MM.1S (cell line): ENCODE results near the gene SYNE3.

Experiments
- DNase-seq: peaks from one replicate; pipeline ENCODE4 v3.0.0-alpha.2; 2015
- H2AFZ ChIP-seq: fragments of 300-600 bp; sonication (generic); 2 replicates; pipeline ENCODE4 v1.6.0; 2016; ENCODE audit warnings: antibody characterized with exemption, low read length
- H3F3A ChIP-seq: fragments of 300-600 bp; sonication (generic); 2 replicates; pipeline ENCODE4 v1.6.1; 2016; ENCODE audit warnings: mild to moderate bottlenecking, antibody characterized with exemption, low read length, moderate library complexity, mixed read lengths; ENCODE audit not compliant: insufficient read depth
- H3K27ac ChIP-seq: fragments of 300-600 bp; sonication (generic); 2 replicates; pipeline ENCODE4 v1.5.1; 2016; ENCODE audit warnings: mild to moderate bottlenecking, low read length
- H3K27me3 ChIP-seq: fragments of 300-600 bp; sonication (generic); replicated peaks from 2 replicates; pipeline ENCODE4 v1.6.0; 2016; ENCODE audit warnings: low read length; ENCODE audit not compliant: insufficient read depth
- H3K36me3 ChIP-seq: fragments of 300-600 bp; sonication (generic); replicated peaks from 2 replicates; pipeline ENCODE4 v1.6.1; 2016; ENCODE audit warnings: mild to moderate bottlenecking, low read length, mixed read lengths; ENCODE audit not compliant: insufficient read depth
- H3K4me1 ChIP-seq: fragments of 300-600 bp; sonication (generic); 2 replicates; pipeline ENCODE4 v1.6.1; 2016; ENCODE audit warnings: low read length, mixed read lengths
- H3K4me2 ChIP-seq: fragments of 300-600 bp; sonication (generic); 2 replicates; pipeline ENCODE4 v1.6.0; 2016; ENCODE audit warnings: low read depth, low read length
- H3K4me3 ChIP-seq: fragments of 300-600 bp; sonication (generic); 2 replicates; pipeline ENCODE4 v1.5.1; 2016; ENCODE audit warnings: low read length, mixed read lengths
- H3K79me2 ChIP-seq: fragments of 300-600 bp; sonication (generic); 2 replicates; pipeline ENCODE4 v1.6.1; 2016; ENCODE audit warnings: mixed run types, low read length, mixed read lengths
- H3K9ac ChIP-seq: fragments of 300-600 bp; sonication (generic); 2 replicates; pipeline ENCODE4 v1.6.1; 2016; ENCODE audit warnings: low read length, mixed read lengths
- H3K9me2 ChIP-seq: fragments of 300-600 bp; sonication (generic); replicated peaks from 2 replicates; pipeline ENCODE4 v1.6.1; 2016; ENCODE audit warnings: mild to moderate bottlenecking, low read length, mixed read lengths; ENCODE audit not compliant: insufficient read depth
- H3K9me3 ChIP-seq: fragments of 300-600 bp; sonication (generic); replicated peaks from 2 replicates; pipeline ENCODE4 v1.6.1; 2016; ENCODE audit warnings: mild to moderate bottlenecking, low read length, mixed read lengths; ENCODE audit not compliant: insufficient read depth
- H4K20me1 ChIP-seq: fragments of 300-600 bp; sonication (generic); 2 replicates; pipeline ENCODE4 v1.6.1; 2016; ENCODE audit warnings: mild to moderate bottlenecking, low read length, moderate library complexity, mixed read lengths; ENCODE audit not compliant: insufficient read depth
- EZH2 ChIP-seq: fragments of 300-600 bp; sonication (generic); optimal IDR thresholded peaks from 2 replicates; pipeline ENCODE3; 2017; ENCODE audit warnings: low read depth, mild to moderate bottlenecking, antibody characterized with exemption, low read length, mixed read lengths
- EZH2phosphoT487 ChIP-seq: fragments of 300-600 bp; sonication (generic); IDR thresholded peaks from 2 replicates; pipeline ENCODE4 v1.6.1; 2018; ENCODE audit warnings: antibody characterized with exemption, low read length
- TF ChIP-seq, protein P1 (sequence below): fragments of 300-600 bp; sonication (generic); IDR thresholded peaks from 2 replicates; pipeline ENCODE4 v1.5.1; 2016; ENCODE audit warnings: antibody characterized with exemption, low read length, mixed read lengths

The SYNE3 gene

DNA sequence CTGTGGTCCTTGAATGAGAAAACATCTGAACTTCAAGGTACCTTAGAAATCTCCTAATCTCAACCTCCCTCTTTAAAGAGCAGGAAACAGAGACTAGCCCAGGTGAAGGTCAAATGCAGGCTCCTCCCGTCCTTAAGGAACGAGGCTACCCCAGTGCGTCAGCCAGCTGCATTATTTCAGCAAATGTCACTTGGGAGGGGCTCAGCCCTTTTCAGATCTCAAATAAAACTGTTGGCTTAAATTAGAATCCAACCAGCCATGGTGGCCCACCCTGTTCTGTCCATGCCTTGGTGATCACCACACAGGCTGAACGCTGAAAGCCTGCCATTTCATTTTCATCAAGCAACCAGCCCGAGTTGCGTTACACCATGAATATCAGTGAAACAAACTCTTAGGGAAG, 7.0 kb downstream of the SYNE3 start:
- H3K9me3 ChIP-seq: no peaks in the 10 kb centered on the region
- no peak overlapping the region for H3K4me3 ChIP-seq
- no peak for DNase-seq
- H3K36me3 ChIP-seq: no peaks in the 10 kb centered on the region
- H3K4me2 ChIP-seq: peak overlapping the region; percentile 43; the same call in 1 of the 2 replicates
- H4K20me1 ChIP-seq: no peaks in the 10 kb centered on the region
- H3K9me2 ChIP-seq: no peaks in the 10 kb centered on the region
- H2AFZ ChIP-seq: no peak overlapping the region
- H3K4me1 ChIP-seq: peaks cover 75% of the 10 kb centered on the region
- peaks cover 25% of the 10 kb centered on the region for H3F3A ChIP-seq
- no peak overlapping the region for H3K9ac ChIP-seq
- TF ChIP-seq, protein P1, sequence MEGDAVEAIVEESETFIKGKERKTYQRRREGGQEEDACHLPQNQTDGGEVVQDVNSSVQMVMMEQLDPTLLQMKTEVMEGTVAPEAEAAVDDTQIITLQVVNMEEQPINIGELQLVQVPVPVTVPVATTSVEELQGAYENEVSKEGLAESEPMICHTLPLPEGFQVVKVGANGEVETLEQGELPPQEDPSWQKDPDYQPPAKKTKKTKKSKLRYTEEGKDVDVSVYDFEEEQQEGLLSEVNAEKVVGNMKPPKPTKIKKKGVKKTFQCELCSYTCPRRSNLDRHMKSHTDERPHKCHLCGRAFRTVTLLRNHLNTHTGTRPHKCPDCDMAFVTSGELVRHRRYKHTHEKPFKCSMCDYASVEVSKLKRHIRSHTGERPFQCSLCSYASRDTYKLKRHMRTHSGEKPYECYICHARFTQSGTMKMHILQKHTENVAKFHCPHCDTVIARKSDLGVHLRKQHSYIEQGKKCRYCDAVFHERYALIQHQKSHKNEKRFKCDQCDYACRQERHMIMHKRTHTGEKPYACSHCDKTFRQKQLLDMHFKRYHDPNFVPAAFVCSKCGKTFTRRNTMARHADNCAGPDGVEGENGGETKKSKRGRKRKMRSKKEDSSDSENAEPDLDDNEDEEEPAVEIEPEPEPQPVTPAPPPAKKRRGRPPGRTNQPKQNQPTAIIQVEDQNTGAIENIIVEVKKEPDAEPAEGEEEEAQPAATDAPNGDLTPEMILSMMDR: no peak
- no peak for TF ChIP-seq EZH2phosphoT487
- TF ChIP-seq EZH2: no peak
- H3K27ac ChIP-seq: peak overlapping the region; percentile 70; the same call in 1 of the 2 replicates
- peaks cover 92% of the 10 kb centered on the region for H3K79me2 ChIP-seq
- no peaks in the 10 kb centered on the region for H3K27me3 ChIP-seq

- Histone ChIP-seq H3K27ac (peak overlapping the region; percentile 46; the same call in 1 of the 2 replicates), H3K4me2 (no peak overlapping the region), H3K9me2 (no peaks in the 10 kb centered on the region), H2AFZ (no peak overlapping the region), H3K9me3 (no peaks in the 10 kb centered on the region), H3K36me3 (no peaks in the 10 kb centered on the region), H4K20me1 (no peaks in the 10 kb centered on the region), H3K9ac (no peak overlapping the region), H3K79me2 (peaks cover 83% of the 10 kb centered on the region), H3K4me1 (peaks cover 76% of the 10 kb centered on the region), H3K27me3 (no peaks in the 10 kb centered on the region), H3K4me3 (no peak overlapping the region), H3F3A (peaks cover 34% of the 10 kb centered on the region)
- TF ChIP-seq, protein P1: no peak
- TF ChIP-seq EZH2 (no peak), EZH2phosphoT487 (no peak)
- DNase-seq: no peak
Measured at GRCh38 chr14:95508377-95508776, 8.1 kb downstream of the SYNE3 start.

GRCh38 chr14:95507701-95508103, 8.7 kb downstream of the SYNE3 start:
- no peaks in the 10 kb centered on the region for H3K27me3 ChIP-seq
- no peaks in the 10 kb centered on the region for H4K20me1 ChIP-seq
- no peak overlapping the region for H3K4me2 ChIP-seq
- H3F3A ChIP-seq: peaks cover 36% of the 10 kb centered on the region
- H3K4me3 ChIP-seq: no peak overlapping the region
- H3K79me2 ChIP-seq: peaks cover 82% of the 10 kb centered on the region
- H3K27ac ChIP-seq: peak overlapping the region; percentile 46; the same call in 1 of the 2 replicates
- no peak overlapping the region for H3K9ac ChIP-seq
- no peaks in the 10 kb centered on the region for H3K9me2 ChIP-seq
- H3K4me1 ChIP-seq: peaks cover 77% of the 10 kb centered on the region
- no peaks in the 10 kb centered on the region for H3K36me3 ChIP-seq
- TF ChIP-seq, protein P1: no peak
- TF ChIP-seq EZH2 (no peak), EZH2phosphoT487 (no peak)
- no peak for DNase-seq
- no peak overlapping the region for H2AFZ ChIP-seq
- H3K9me3 ChIP-seq: no peaks in the 10 kb centered on the region
